K562 (cell line): ENCODE measurements around the gene PTPRF. TPM values are rescaled to one million over a fixed set of nuclear protein-coding genes. Genes with fewer than 3 reads are reported as not detected.

ENCODE experiments used
- BRD9 ChIP-seq: fragments of 450-650 bp; IDR thresholded peaks from 2 replicates; pipeline ENCODE4 v1.6.1; 2018; ENCODE audit warnings: low read depth; ENCODE audit not compliant: partially characterized antibody
- GTF2E2 ChIP-seq: fragments of 200-800 bp; sonication (Bioruptor generic); IDR thresholded peaks from 2 replicates; pipeline ENCODE4 v1.6.1; 2016; ENCODE audit warnings: missing genetic modification characterization, missing compliant biosample characterization
- HDAC1 ChIP-seq, 2 experiments: fragments of 450-650 bp; IDR thresholded peaks; 2 replicates each; pipeline ENCODE4 v1.6.1; 2016 to 2017; ENCODE audit warnings: inconsistent platforms in 1 of 2, mild to moderate bottlenecking in 1 of 2, moderate library complexity in 1 of 2
- ILF3 ChIP-seq: fragments of 450-650 bp; IDR thresholded peaks from 2 replicates; pipeline ENCODE4 v1.6.1; 2018; ENCODE audit warnings: antibody characterized with exemption, mild to moderate bottlenecking, moderate library complexity, borderline replicate concordance
- KLF10 ChIP-seq: fragments of 250-450 bp; sonication (Bioruptor Pico); IDR thresholded peaks from 2 replicates; pipeline ENCODE4 v1.6.1; 2021; ENCODE audit warnings: matching md5 sums
- MEIS2 ChIP-seq: fragments of 450-650 bp; IDR thresholded peaks from 2 replicates; pipeline ENCODE4 v1.6.1; 2014; ENCODE audit warnings: mild to moderate bottlenecking; ENCODE audit not compliant: partially characterized antibody
- NCOA6 ChIP-seq: fragments of 450-650 bp; IDR thresholded peaks from 2 replicates; pipeline ENCODE4 v1.6.1; 2017; ENCODE audit warnings: mild to moderate bottlenecking
- NR4A1 ChIP-seq, 2 experiments: fragments of 250-450 bp in 1 of 2; fragments of 450-650 bp in 1 of 2; sonication (Bioruptor Pico) in 1 of 2; IDR thresholded peaks; 2 replicates each; pipeline versions ENCODE4 v1.4.0 to v1.6.1; 2016 to 2020; ENCODE audit warnings: mild to moderate bottlenecking in 2 of 2, missing compliant biosample characterization in 1 of 2, missing genetic modification characterization in 1 of 2, moderate library complexity in 1 of 2
- NRF1 ChIP-seq, 2 experiments: fragments of 450-650 bp; IDR thresholded peaks in 1 of 2; conservative IDR thresholded peaks in 1 of 2; 2 replicates each; pipeline ENCODE4 v1.6.1; 2014; ENCODE audit warnings: mild to moderate bottlenecking in 2 of 2
- PHF8 ChIP-seq: fragments of 200-600 bp; sonication (generic); IDR thresholded peaks from 2 replicates; pipeline ENCODE4 v1.6.1; 2012; ENCODE audit warnings: mixed run types, mild to moderate bottlenecking, inconsistent platforms, low read length, moderate library complexity, borderline replicate concordance
- STAG1 ChIP-seq: sonication (generic); formaldehyde crosslinking; IDR thresholded peaks from 2 replicates; pipeline ENCODE4 v1.5.0; 2020; ENCODE audit warnings: missing genetic modification reagents, borderline replicate concordance
- XRCC3 ChIP-seq: fragments of 450-650 bp; IDR thresholded peaks from 2 replicates; pipeline ENCODE4 v1.6.1; 2017; ENCODE audit warnings: mild to moderate bottlenecking, moderate library complexity
- ZFX ChIP-seq: sonication (generic); formaldehyde crosslinking; IDR thresholded peaks from 2 replicates; pipeline ENCODE4 v1.8.0; 2022; ENCODE audit warnings: mild to moderate bottlenecking, missing genetic modification reagents, moderate library complexity
- ZNF124 ChIP-seq: sonication (generic); formaldehyde crosslinking; IDR thresholded peaks from 2 replicates; pipeline ENCODE4 v1.8.1; 2022; ENCODE audit warnings: missing genetic modification reagents
- ZNF316 ChIP-seq: fragments of 450-650 bp; IDR thresholded peaks from 2 replicates; pipeline ENCODE4 v1.6.1; 2016
- polyA plus RNA-seq, 8 experiments: library from polyadenylated mRNA; depleted of rRNA in 4 of 8; stranded (reverse) in 5 of 8; unstranded in 3 of 8; fragments of >200 nt; fragmentation: Nextera tagmentation in 2 of 8; fragmentation: Illumina TruSeq in 1 of 8; extraction: Ambion mirVana in 2 of 8; extraction: Trizol in 1 of 8; gene quantifications; 2 replicates each; pipeline versions ENCODE4 v1.2.1 to v1.2.3, GENCODE V29; 2011 to 2014; ENCODE audit warnings: inconsistent platforms in 1 of 8, missing spikeins in 1 of 8
- total RNA-seq, 7 experiments: library from RNA; depleted of rRNA in 6 of 7; stranded (reverse); fragments of >200 nt in 6 of 7; fragmentation: Illumina TruSeq in 2 of 7; extraction: Trizol in 2 of 7; gene quantifications; 2 replicates each; pipeline versions ENCODE4 v1.2.1 to v1.2.3, GENCODE V29; 2011 to 2021; ENCODE audit warnings: low replicate concordance in 1 of 7
- TF ChIP-seq, protein P1 (sequence below): fragments of 450-650 bp; IDR thresholded peaks from 2 replicates; pipeline ENCODE4 v1.7.0; 2016; ENCODE audit warnings: borderline replicate concordance
- TF ChIP-seq, protein P2 (sequence below), 2 experiments: fragments of 450-650 bp in 1 of 2; sonication (generic) in 1 of 2; formaldehyde crosslinking in 1 of 2; IDR thresholded peaks in 1 of 2; conservative IDR thresholded peaks in 1 of 2; 2 replicates each; pipeline versions ENCODE4 v1.6.1 to v1.8.1; 2016 to 2023; ENCODE audit warnings: mild to moderate bottlenecking in 2 of 2, moderate library complexity in 2 of 2, inconsistent platforms in 1 of 2, missing genetic modification reagents in 1 of 2
- TF ChIP-seq, protein P3 (sequence below): sonication (generic); IDR thresholded peaks from 2 replicates; pipeline ENCODE4 v1.6.1; 2016
- TF ChIP-seq, protein P4 (sequence below): sonication (generic); formaldehyde crosslinking; IDR thresholded peaks from 2 replicates; pipeline ENCODE4 v1.8.0; 2022; ENCODE audit warnings: mild to moderate bottlenecking, missing genetic modification reagents
- TF ChIP-seq, protein P5 (sequence below): fragments of 450-650 bp; IDR thresholded peaks from 2 replicates; pipeline ENCODE4 v1.6.1; 2016; ENCODE audit warnings: missing biosample characterization, missing genetic modification characterization
- TF ChIP-seq, protein P6 (sequence below): fragments of 250-450 bp; sonication (Bioruptor Pico); IDR thresholded peaks from 2 replicates; pipeline ENCODE4 v1.9.0; 2021; ENCODE audit warnings: mild to moderate bottlenecking
- TF ChIP-seq, protein P7 (sequence below), 2 experiments: fragments of 250-450 bp in 1 of 2; fragments of 450-650 bp in 1 of 2; sonication (Bioruptor Pico) in 1 of 2; IDR thresholded peaks; 2 replicates each; pipeline versions ENCODE4 v1.6.1 to v1.8.0; 2016 to 2021; ENCODE audit warnings: mild to moderate bottlenecking in 2 of 2, moderate library complexity in 2 of 2, missing compliant biosample characterization in 1 of 2, missing genetic modification characterization in 1 of 2

PTPRF gene
- total and polyA plus RNA-seq, 9 of the 15 experiments (the other 6 are each of a cell fraction or from before 2014, with no cell fraction given), result 0.13 to 4.3 (median 1.1) TPM

DNA sequence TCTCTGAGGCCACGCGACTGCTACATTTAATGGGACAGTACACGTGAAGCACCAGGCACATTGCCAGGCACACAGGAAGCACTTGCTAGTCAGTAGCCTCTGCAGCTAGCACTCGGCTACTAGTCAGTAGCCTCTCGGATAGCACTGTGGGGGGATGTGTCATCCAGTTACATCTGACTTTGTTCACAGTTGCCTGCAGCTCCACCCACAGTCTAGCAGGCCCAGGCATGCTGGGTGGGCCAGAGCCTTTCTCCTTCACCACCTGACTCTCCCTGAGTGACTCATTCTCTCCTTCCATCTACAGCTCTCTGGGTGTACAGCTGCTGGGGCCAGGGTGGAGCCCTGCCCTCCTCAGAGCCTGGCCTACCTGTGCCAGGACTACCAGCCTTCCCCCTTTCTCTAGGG is 51.5 kb downstream of the PTPRF start (continued):
- TF ChIP-seq, protein P1, sequence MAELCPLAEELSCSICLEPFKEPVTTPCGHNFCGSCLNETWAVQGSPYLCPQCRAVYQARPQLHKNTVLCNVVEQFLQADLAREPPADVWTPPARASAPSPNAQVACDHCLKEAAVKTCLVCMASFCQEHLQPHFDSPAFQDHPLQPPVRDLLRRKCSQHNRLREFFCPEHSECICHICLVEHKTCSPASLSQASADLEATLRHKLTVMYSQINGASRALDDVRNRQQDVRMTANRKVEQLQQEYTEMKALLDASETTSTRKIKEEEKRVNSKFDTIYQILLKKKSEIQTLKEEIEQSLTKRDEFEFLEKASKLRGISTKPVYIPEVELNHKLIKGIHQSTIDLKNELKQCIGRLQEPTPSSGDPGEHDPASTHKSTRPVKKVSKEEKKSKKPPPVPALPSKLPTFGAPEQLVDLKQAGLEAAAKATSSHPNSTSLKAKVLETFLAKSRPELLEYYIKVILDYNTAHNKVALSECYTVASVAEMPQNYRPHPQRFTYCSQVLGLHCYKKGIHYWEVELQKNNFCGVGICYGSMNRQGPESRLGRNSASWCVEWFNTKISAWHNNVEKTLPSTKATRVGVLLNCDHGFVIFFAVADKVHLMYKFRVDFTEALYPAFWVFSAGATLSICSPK, result no peak
- TF ChIP-seq KLF10 (no peak), ILF3 (no peak), MEIS2 (no peak), HDAC1 (IDR thresholded peaks at IDR 0.05) (no peak), NRF1 (conservative IDR thresholded peaks at IDR 0.05 in 1 of 2, IDR thresholded peaks at IDR 0.05 in 1 of 2) (peak in 1 of 2 experiments; percentile 17; a peak in 2 of 4 replicates), GTF2E2 (tag) (0 out of 2 replicates have a peak, but pooled peaks have one; percentile 22), PHF8 (peak; percentile 29; the same call in 1 of the 2 replicates), ZNF124 (CRISPR knock-in tag) (no peak), NCOA6 (no peak), ZFX (CRISPR knock-in tag) (peak; percentile 39), NR4A1 (CRISPR knock-in tag; IDR thresholded peaks at IDR 0.05) (no peak), NR4A1 (tag; IDR thresholded peaks at IDR 0.05) (no peak), XRCC3 (no peak), STAG1 (CRISPR knock-in tag) (no peak), ZNF316 (no peak), BRD9 (no peak)
- TF ChIP-seq, protein P2, sequence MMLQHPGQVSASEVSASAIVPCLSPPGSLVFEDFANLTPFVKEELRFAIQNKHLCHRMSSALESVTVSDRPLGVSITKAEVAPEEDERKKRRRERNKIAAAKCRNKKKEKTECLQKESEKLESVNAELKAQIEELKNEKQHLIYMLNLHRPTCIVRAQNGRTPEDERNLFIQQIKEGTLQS (IDR thresholded peaks at IDR 0.05), result peak; percentile 86
- TF ChIP-seq, protein P2 (CRISPR knock-in tag; conservative IDR thresholded peaks at IDR 0.05), result no peak
- TF ChIP-seq, protein P3, sequence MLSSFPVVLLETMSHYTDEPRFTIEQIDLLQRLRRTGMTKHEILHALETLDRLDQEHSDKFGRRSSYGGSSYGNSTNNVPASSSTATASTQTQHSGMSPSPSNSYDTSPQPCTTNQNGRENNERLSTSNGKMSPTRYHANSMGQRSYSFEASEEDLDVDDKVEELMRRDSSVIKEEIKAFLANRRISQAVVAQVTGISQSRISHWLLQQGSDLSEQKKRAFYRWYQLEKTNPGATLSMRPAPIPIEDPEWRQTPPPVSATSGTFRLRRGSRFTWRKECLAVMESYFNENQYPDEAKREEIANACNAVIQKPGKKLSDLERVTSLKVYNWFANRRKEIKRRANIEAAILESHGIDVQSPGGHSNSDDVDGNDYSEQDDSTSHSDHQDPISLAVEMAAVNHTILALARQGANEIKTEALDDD, result peak; percentile 93
- TF ChIP-seq, protein P4, sequence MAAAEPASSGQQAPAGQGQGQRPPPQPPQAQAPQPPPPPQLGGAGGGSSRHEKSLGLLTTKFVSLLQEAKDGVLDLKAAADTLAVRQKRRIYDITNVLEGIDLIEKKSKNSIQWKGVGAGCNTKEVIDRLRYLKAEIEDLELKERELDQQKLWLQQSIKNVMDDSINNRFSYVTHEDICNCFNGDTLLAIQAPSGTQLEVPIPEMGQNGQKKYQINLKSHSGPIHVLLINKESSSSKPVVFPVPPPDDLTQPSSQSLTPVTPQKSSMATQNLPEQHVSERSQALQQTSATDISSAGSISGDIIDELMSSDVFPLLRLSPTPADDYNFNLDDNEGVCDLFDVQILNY (CRISPR knock-in tag), result no peak
- TF ChIP-seq, protein P5, sequence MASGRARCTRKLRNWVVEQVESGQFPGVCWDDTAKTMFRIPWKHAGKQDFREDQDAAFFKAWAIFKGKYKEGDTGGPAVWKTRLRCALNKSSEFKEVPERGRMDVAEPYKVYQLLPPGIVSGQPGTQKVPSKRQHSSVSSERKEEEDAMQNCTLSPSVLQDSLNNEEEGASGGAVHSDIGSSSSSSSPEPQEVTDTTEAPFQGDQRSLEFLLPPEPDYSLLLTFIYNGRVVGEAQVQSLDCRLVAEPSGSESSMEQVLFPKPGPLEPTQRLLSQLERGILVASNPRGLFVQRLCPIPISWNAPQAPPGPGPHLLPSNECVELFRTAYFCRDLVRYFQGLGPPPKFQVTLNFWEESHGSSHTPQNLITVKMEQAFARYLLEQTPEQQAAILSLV, result no peak
- TF ChIP-seq, protein P6, sequence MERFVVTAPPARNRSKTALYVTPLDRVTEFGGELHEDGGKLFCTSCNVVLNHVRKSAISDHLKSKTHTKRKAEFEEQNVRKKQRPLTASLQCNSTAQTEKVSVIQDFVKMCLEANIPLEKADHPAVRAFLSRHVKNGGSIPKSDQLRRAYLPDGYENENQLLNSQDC (CRISPR knock-in tag), result no peak
- TF ChIP-seq, protein P7, sequence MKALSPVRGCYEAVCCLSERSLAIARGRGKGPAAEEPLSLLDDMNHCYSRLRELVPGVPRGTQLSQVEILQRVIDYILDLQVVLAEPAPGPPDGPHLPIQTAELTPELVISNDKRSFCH (CRISPR knock-in tag; IDR thresholded peaks at IDR 0.05), result no peak
- TF ChIP-seq, protein P7 (tag; IDR thresholded peaks at IDR 0.05), result no peak
